NT2/D1 (cell line): ENCODE data around the gene TMEM126A.

ENCODE experiments used
- DNase-seq: peaks from one replicate; pipeline ENCODE4 v3.0.0-alpha.2; 2011; ENCODE audit warnings: low read depth, low spot score
- H3K27me3 ChIP-seq: 2 replicates; pipeline ENCODE4 v1.6.0; 2011; ENCODE audit warnings: mild to moderate bottlenecking; ENCODE audit not compliant: insufficient read length, insufficient read depth
- H3K36me3 ChIP-seq: 2 replicates; pipeline ENCODE4 v1.6.1; 2011; ENCODE audit warnings: mild to moderate bottlenecking, low read length, mixed read lengths; ENCODE audit not compliant: insufficient read depth, insufficient read length
- H3K4me1 ChIP-seq: 2 replicates; pipeline ENCODE4 v1.5.1; 2011; ENCODE audit not compliant: insufficient read depth, insufficient read length
- H3K4me3 ChIP-seq: 2 replicates; pipeline ENCODE4 v1.5.1; 2011; ENCODE audit warnings: low read depth; ENCODE audit not compliant: insufficient read length
- H3K9ac ChIP-seq: 2 replicates; pipeline ENCODE4 v1.6.0; 2011; ENCODE audit warnings: low read depth; ENCODE audit not compliant: insufficient read length
- H3K9me3 ChIP-seq: 2 replicates; pipeline ENCODE4 v1.5.1; 2011; ENCODE audit warnings: mild to moderate bottlenecking, low read length; ENCODE audit not compliant: insufficient read depth
- SUZ12 ChIP-seq: IDR thresholded peaks from 2 replicates; pipeline ENCODE4 v1.6.1; 2011; ENCODE audit not compliant: insufficient read length, insufficient read depth; ENCODE audit errors: extremely low read depth
- YY1 ChIP-seq: IDR thresholded peaks from 2 replicates; pipeline ENCODE4 v1.6.1; 2011; ENCODE audit not compliant: insufficient read length, insufficient read depth
- ZNF274 ChIP-seq: IDR thresholded peaks from 2 replicates; pipeline ENCODE4 v1.6.1; 2011; ENCODE audit warnings: mild to moderate bottlenecking, low read depth, low read length

TMEM126A gene

DNA sequence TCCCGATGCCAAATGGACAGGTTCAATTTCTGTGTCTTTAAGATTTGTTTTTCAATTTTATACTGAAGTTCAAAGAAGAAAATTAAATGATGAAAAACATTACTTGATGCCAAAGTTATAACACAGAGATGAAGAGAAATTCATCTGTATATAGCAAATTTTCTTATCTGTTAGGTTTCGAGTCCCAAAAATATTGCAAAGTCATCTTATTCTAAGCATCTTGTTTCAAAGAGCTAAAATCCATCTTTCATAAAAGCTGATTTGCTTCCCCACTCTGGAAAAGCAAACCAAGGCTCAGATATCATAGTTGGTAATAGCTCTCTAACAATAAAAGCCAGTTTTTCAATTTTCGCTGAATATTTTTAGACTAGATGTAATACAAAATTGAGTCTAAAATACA, 57.2 kb downstream of the TMEM126A start:
- no peak overlapping the region for H3K4me3 ChIP-seq
- H3K4me1 ChIP-seq: no peaks in the 10 kb centered on the region
- H3K36me3 ChIP-seq: no peaks in the 10 kb centered on the region
- no peak overlapping the region for H3K9ac ChIP-seq
- no peak for DNase-seq
- H3K9me3 ChIP-seq: no peaks in the 10 kb centered on the region
- no peak for TF ChIP-seq YY1
- TF ChIP-seq SUZ12: no peak
- TF ChIP-seq ZNF274: no peak
- no peaks in the 10 kb centered on the region for H3K27me3 ChIP-seq

- DNase-seq: no peak
- no peak overlapping the region for H3K4me3 ChIP-seq
- TF ChIP-seq ZNF274 (no peak), SUZ12 (no peak), YY1 (no peak)
- no peak overlapping the region for H3K9ac ChIP-seq
- no peaks in the 10 kb centered on the region for H3K36me3 ChIP-seq
- no peaks in the 10 kb centered on the region for H3K27me3 ChIP-seq
- no peaks in the 10 kb centered on the region for H3K4me1 ChIP-seq
- no peaks in the 10 kb centered on the region for H3K9me3 ChIP-seq
Observed at GRCh38 chr11:85705800-85706199, 58.0 kb downstream of the TMEM126A start.
